ENCODE measurements around the gene SCEL. TPM values are rescaled to one million over a fixed set of nuclear protein-coding genes. Genes with fewer than 3 reads are reported as not detected.
A peak's percentile ranks its signal among the peaks of the same experiment; 100 is the strongest.

Gene SCEL, protein sequence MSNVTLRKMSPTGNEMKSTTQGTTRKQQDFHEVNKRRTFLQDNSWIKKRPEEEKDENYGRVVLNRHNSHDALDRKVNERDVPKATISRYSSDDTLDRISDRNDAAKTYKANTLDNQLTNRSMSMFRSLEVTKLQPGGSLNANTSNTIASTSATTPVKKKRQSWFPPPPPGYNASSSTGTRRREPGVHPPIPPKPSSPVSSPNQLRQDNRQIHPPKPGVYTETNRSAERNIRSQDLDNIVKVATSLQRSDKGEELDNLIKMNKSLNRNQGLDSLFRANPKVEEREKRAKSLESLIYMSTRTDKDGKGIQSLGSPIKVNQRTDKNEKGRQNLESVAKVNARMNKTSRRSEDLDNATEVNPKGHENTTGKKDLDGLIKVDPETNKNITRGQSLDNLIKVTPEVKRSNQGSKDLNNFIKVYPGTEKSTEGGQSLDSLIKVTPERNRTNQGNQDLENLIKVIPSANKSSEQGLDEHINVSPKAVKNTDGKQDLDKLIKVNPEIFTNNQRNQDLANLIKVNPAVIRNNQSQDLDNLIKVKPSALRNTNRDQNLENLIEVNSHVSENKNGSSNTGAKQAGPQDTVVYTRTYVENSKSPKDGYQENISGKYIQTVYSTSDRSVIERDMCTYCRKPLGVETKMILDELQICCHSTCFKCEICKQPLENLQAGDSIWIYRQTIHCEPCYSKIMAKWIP
- total RNA-seq: not detected in 2 replicates
- long read RNA-seq: 0 reads

DNA sequence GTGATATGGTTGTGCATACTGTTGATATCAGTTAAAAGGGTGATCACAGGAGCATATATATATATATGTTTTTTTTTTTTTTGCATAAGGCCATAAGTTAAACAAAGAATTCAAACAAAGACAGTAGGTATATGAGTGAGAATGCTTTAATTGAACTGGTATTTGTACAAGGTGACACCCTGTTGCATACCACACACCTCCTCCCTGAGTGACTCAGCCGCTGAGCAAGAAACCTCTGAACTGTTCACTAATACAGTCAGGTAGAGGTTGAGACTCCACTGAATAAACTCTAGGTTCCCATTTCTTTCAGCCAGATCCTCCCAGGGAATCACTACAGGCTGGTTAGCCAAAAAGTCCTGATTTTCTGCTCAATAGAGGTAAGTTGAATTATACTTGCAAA, at the start of gene SCEL:
SCEL (plus strand) TSS at position 259 of the 400 bp plus-strand sequence. CDS start 20,170 bp downstream, outside the sequence.
- H3K4me3 Mint-ChIP-seq (ENCODE audit: low read depth): no peak within 1 kb of the TSS
- no peak for DNase-seq (ENCODE audit: low spot score, unreplicated experiment)
- H3K36me3 Mint-ChIP-seq (ENCODE audit: insufficient read depth): no peaks in the 10 kb centered on the region
- TF ChIP-seq, protein P1, sequence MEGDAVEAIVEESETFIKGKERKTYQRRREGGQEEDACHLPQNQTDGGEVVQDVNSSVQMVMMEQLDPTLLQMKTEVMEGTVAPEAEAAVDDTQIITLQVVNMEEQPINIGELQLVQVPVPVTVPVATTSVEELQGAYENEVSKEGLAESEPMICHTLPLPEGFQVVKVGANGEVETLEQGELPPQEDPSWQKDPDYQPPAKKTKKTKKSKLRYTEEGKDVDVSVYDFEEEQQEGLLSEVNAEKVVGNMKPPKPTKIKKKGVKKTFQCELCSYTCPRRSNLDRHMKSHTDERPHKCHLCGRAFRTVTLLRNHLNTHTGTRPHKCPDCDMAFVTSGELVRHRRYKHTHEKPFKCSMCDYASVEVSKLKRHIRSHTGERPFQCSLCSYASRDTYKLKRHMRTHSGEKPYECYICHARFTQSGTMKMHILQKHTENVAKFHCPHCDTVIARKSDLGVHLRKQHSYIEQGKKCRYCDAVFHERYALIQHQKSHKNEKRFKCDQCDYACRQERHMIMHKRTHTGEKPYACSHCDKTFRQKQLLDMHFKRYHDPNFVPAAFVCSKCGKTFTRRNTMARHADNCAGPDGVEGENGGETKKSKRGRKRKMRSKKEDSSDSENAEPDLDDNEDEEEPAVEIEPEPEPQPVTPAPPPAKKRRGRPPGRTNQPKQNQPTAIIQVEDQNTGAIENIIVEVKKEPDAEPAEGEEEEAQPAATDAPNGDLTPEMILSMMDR (IDR thresholded peaks at IDR 0.05; ENCODE audit: unreplicated experiment): no peak
- H3K4me1 Mint-ChIP-seq (ENCODE audit: low read depth): peaks cover 4% of the 10 kb centered on the region
- no peaks in the 10 kb centered on the region for H3K9me3 Mint-ChIP-seq (ENCODE audit: low read depth)
- H3K27me3 Mint-ChIP-seq: no peaks in the 10 kb centered on the region
- peak within 1 kb of the TSS; percentile 54 for H3K27ac Mint-ChIP-seq

DNA sequence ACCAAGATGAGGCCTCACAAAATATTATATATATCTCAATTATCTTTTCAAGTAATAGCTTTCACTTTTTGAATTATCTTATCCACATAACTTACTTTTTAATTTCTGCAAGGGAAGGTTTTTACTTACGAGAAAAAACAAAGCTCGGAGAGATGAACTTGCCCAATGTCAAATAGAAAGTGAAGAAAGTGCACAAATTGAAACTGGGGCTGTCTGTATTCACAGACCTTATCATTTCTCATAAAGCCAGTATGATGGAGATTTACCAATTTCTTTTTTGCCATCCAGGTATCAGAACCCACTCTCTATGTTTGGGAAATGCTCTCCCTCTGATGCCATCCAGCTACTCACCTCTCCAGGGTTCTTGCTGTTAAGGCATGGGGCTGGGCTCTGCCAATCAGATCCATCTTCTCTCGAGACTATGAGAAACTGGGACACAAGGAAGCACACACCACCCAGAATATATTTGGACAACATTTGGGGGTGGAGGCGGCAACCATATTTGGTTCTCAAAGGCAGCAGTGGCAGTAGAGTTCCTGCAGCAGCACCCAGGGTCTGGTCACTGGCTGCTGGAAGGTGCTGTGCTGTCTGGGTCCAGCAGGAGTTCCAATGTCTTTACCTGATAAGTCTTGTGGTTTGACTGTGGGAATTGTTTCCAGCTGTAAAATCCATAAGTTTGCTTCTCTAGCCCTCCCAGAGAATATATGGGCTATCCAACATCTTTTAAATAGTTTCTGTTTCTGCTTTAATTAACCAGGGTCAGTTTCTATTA, 45.8 kb upstream of the SCEL start:
- Mint-ChIP-seq H3K4me3 (ENCODE audit: low read depth) (no peak overlapping the region), H3K4me1 (ENCODE audit: low read depth) (no peaks in the 10 kb centered on the region), H3K36me3 (ENCODE audit: insufficient read depth) (no peaks in the 10 kb centered on the region), H3K27ac (no peak overlapping the region), H3K9me3 (ENCODE audit: low read depth) (peaks cover 6% of the 10 kb centered on the region), H3K27me3 (no peaks in the 10 kb centered on the region)
- no peak for DNase-seq (ENCODE audit: low spot score, unreplicated experiment)
- TF ChIP-seq, protein P1 (IDR thresholded peaks at IDR 0.05; ENCODE audit: unreplicated experiment): no peak

DNA sequence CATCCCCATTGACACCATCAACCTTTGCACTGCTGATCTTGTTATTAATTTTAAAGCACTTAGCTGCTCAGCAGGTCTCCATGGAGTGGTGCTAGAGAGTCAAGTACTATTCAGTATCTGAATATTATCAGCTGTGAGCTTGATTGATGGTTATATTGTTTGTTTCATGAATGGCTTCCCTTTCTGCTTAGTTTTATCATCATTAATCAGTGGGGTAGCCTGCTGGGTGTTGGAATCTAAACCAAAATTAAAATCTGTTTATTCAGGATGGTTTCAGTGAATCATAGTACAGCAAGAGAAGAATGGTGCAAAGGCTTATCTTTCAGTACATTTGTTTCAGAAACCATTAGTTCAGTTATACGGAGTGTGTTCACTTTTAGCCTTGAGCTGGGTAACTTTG, 42.5 kb upstream of the SCEL start:
- Mint-ChIP-seq H3K4me1 (ENCODE audit: low read depth) (no peaks in the 10 kb centered on the region), H3K9me3 (ENCODE audit: low read depth) (no peaks in the 10 kb centered on the region), H3K27me3 (no peaks in the 10 kb centered on the region), H3K4me3 (ENCODE audit: low read depth) (no peak overlapping the region), H3K36me3 (ENCODE audit: insufficient read depth) (no peaks in the 10 kb centered on the region), H3K27ac (no peak overlapping the region)
- TF ChIP-seq, protein P1 (IDR thresholded peaks at IDR 0.05; ENCODE audit: unreplicated experiment): peak; percentile 36
- no peak for DNase-seq (ENCODE audit: low spot score, unreplicated experiment)

DNA sequence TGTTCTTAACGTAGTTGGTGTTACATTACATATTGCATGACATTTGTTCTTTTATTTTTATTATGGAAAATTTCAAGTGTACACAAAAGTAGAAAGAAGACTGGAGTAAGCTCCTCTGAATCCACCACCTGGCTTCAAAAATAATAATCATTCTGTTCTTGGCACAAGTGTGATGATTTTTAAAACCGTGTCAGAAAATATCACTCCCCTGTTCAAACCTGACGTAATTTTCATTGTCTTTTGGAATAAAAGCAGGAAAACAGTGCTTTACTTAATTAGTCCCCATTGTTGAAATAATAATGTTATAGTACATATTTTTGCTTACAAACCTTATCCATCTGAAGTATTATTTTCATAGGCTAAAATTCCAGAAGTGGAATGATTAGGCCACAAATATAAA, 41.3 kb upstream of the SCEL start:
- TF ChIP-seq, protein P1 (IDR thresholded peaks at IDR 0.05; ENCODE audit: unreplicated experiment): no peak
- Mint-ChIP-seq H3K27me3 (no peaks in the 10 kb centered on the region), H3K27ac (no peak overlapping the region), H3K4me1 (ENCODE audit: low read depth) (no peaks in the 10 kb centered on the region), H3K9me3 (ENCODE audit: low read depth) (no peaks in the 10 kb centered on the region), H3K36me3 (ENCODE audit: insufficient read depth) (no peaks in the 10 kb centered on the region), H3K4me3 (ENCODE audit: low read depth) (no peak overlapping the region)
- DNase-seq (ENCODE audit: low spot score, unreplicated experiment): no peak

DNA sequence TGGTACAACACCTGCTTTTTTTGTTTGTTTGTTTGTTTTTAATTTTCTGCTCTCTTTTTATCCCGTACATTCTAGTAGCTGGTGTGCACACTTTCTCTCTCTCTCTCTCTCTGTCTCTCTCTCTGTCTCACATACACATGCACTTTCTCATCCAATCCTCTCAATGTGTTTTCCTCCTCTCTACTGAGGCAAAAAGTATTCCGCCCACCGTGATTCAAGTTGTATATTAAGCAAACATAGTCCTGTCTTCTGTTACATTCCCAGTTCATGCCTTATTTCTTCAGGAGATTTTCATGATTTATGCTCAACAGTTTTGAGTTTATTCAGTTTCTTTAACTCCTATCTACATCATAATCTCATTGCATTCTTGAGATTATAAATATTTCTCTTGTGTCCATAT, 38.2 kb upstream of the SCEL start:
- no peak overlapping the region for H3K4me3 Mint-ChIP-seq (ENCODE audit: low read depth)

More for the DNA sequence above, 38.2 kb upstream of the SCEL start:
- Mint-ChIP-seq H3K36me3 (ENCODE audit: insufficient read depth) (no peaks in the 10 kb centered on the region), H3K27me3 (peaks cover 4% of the 10 kb centered on the region), H3K4me1 (ENCODE audit: low read depth) (no peaks in the 10 kb centered on the region), H3K9me3 (ENCODE audit: low read depth) (no peaks in the 10 kb centered on the region), H3K27ac (no peak overlapping the region)
- TF ChIP-seq, protein P1 (IDR thresholded peaks at IDR 0.05; ENCODE audit: unreplicated experiment): no peak
- DNase-seq (ENCODE audit: low spot score, unreplicated experiment): no peak
